ENCODE data around the gene HYLS1.

- no peak for TF ChIP-seq CEBPB (IDR thresholded peaks at IDR 0.05)
- TF ChIP-seq, protein P1, sequence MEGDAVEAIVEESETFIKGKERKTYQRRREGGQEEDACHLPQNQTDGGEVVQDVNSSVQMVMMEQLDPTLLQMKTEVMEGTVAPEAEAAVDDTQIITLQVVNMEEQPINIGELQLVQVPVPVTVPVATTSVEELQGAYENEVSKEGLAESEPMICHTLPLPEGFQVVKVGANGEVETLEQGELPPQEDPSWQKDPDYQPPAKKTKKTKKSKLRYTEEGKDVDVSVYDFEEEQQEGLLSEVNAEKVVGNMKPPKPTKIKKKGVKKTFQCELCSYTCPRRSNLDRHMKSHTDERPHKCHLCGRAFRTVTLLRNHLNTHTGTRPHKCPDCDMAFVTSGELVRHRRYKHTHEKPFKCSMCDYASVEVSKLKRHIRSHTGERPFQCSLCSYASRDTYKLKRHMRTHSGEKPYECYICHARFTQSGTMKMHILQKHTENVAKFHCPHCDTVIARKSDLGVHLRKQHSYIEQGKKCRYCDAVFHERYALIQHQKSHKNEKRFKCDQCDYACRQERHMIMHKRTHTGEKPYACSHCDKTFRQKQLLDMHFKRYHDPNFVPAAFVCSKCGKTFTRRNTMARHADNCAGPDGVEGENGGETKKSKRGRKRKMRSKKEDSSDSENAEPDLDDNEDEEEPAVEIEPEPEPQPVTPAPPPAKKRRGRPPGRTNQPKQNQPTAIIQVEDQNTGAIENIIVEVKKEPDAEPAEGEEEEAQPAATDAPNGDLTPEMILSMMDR (IDR thresholded peaks at IDR 0.05): no peak
- TF ChIP-seq NR3C1 (IDR thresholded peaks at IDR 0.05): no peak
- no peak for TF ChIP-seq HOXA7 (CRISPR knock-in tag; IDR thresholded peaks at IDR 0.05)
- TF ChIP-seq HDAC2 (IDR thresholded peaks at IDR 0.05): no peak
- TF ChIP-seq, protein P2, sequence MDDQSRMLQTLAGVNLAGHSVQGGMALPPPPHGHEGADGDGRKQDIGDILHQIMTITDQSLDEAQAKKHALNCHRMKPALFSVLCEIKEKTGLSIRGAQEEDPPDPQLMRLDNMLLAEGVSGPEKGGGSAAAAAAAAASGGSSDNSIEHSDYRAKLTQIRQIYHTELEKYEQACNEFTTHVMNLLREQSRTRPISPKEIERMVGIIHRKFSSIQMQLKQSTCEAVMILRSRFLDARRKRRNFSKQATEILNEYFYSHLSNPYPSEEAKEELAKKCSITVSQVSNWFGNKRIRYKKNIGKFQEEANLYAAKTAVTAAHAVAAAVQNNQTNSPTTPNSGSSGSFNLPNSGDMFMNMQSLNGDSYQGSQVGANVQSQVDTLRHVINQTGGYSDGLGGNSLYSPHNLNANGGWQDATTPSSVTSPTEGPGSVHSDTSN (IDR thresholded peaks at IDR 0.05): no peak
- no peak for TF ChIP-seq POLR2A (IDR thresholded peaks at IDR 0.05; ENCODE audit: low read length)
- TF ChIP-seq MAFK (IDR thresholded peaks at IDR 0.05; ENCODE audit: partially characterized antibody): peak; percentile 21
- TF ChIP-seq NFE2L2 (conservative IDR thresholded peaks at IDR 0.05; ENCODE audit: low read length): no peak
- TF ChIP-seq MYC (IDR thresholded peaks at IDR 0.05; ENCODE audit: borderline replicate concordance, low read length): no peak
- TF ChIP-seq REST (IDR thresholded peaks at IDR 0.05): no peak
Measured at GRCh38 chr11:125890447-125891100, 3.1 kb downstream of the HYLS1 start.
